HepG2 (cell line): ENCODE measurements around the gene RRAS. TPM values are rescaled to one million over a fixed set of nuclear protein-coding genes. Genes with fewer than 3 reads are reported as not detected.

Source experiments
- ATAC-seq: fragments of 200-7000 bp; cut with Tn5 transposase; 3 replicates; pipeline ENCODE4 v1.9.1; 2020; ENCODE audit warnings: mild to moderate bottlenecking, moderate library complexity
- BruUV-seq: library from RNA; stranded (reverse); fragments of 400-500 nt; replicated peaks from 2 replicates; lab custom pipeline; 2021; lab: Mats Ljungman, UMichigan
- CTCF ChIA-PET: fragments of 300-600 bp; formaldehyde crosslinking; extraction: SDS; loops from one replicate; lab custom pipeline; 2021; ENCODE audit warnings: low total read pairs, inconsistent platforms, low intra/inter-chr PET ratio; lab: Yijun Ruan, JAX
- POLR2A ChIA-PET: fragments of 350-600 bp; sonication (Branson Sonifier 250); formaldehyde crosslinking; loops from one replicate; lab custom pipeline; 2020; ENCODE audit warnings: antibody characterized with exemption, inconsistent platforms; lab: Yijun Ruan, JAX
- DNase-seq: peaks from one replicate; pipeline ENCODE4 v3.0.0-alpha.2; 2015; ENCODE audit warnings: low spot score
- FAIRE-seq: peaks from 3 replicates; lab custom pipeline; 2011; peaks lifted over from hg19 to GRCh38; lab: Jason Lieb, UNC
- H2AFZ ChIP-seq: one replicate; pipeline ENCODE4 v1.6.1; 2011; ENCODE audit warnings: low read length, inconsistent platforms
- H3K27ac ChIP-seq: fragments of 300-600 bp; 3 replicates; pipeline ENCODE4 v1.8.0; 2011; ENCODE audit warnings: mixed run types, mild to moderate bottlenecking, mixed read lengths, low read length, inconsistent platforms; ENCODE audit not compliant: insufficient read depth; ENCODE audit errors: extremely low read length
- H3K27me3 ChIP-seq, 2 experiments: fragments of 200-600 bp in 1 of 2; 2 replicates in 1 of 2; 3 replicates in 1 of 2; pipeline versions ENCODE4 v1.6.0 to v1.8.0; 2011; ENCODE audit warnings: low read length in 2 of 2, mild to moderate bottlenecking in 2 of 2, moderate library complexity in 2 of 2, inconsistent platforms in 1 of 2; ENCODE audit not compliant: insufficient read depth in 2 of 2, control insufficient read depth in 1 of 2
- H3K36me3 ChIP-seq, 2 experiments: fragments of 200-600 bp in 1 of 2; replicated peaks in 1 of 2; 2 replicates in 1 of 2; 3 replicates in 1 of 2; pipeline versions ENCODE4 v1.5.1 to v1.8.0; 2011; ENCODE audit warnings: low read length in 2 of 2, inconsistent platforms in 1 of 2; ENCODE audit not compliant: insufficient read depth in 2 of 2, control insufficient read depth in 1 of 2
- H3K4me1 ChIP-seq: 2 replicates; pipeline ENCODE4 v1.5.1; 2012; ENCODE audit warnings: low read length, inconsistent platforms; ENCODE audit not compliant: insufficient read depth
- H3K4me2 ChIP-seq: 2 replicates; pipeline ENCODE4 v1.6.0; 2011; ENCODE audit warnings: low read depth, low read length, inconsistent platforms
- H3K4me3 ChIP-seq, 3 experiments: fragments of 200-600 bp in 1 of 3; sonication (generic), shearing (Covaris generic) in 1 of 3; replicated peaks in 1 of 3; 2 replicates each; pipeline ENCODE4 v1.5.1; 2011 to 2016; ENCODE audit warnings: low read length in 3 of 3, inconsistent platforms in 2 of 3, low read depth in 2 of 3, mild to moderate bottlenecking in 2 of 3, control low read depth in 1 of 3, mixed read lengths in 1 of 3; ENCODE audit not compliant: insufficient read depth in 1 of 3
- H3K79me2 ChIP-seq: one replicate; pipeline ENCODE4 v1.6.1; 2011; ENCODE audit warnings: low read length, inconsistent platforms; ENCODE audit not compliant: insufficient read depth
- H3K9ac ChIP-seq: 2 replicates; pipeline ENCODE4 v1.6.0; 2011; ENCODE audit warnings: mild to moderate bottlenecking, low read depth, low read length, inconsistent platforms; ENCODE audit not compliant: insufficient read depth
- H3K9me3 ChIP-seq: 2 replicates; pipeline ENCODE4 v1.5.1; 2012; ENCODE audit warnings: mild to moderate bottlenecking, low read length
- H4K20me1 ChIP-seq: 2 replicates; pipeline ENCODE4 v1.6.0; 2011; ENCODE audit warnings: inconsistent platforms, mild to moderate bottlenecking, low read length, moderate library complexity; ENCODE audit not compliant: insufficient read depth
- AGO2 ChIP-seq: fragments of 200-400 bp; formaldehyde crosslinking; optimal IDR thresholded peaks from 2 replicates; pipeline ENCODE3; 2017; ENCODE audit warnings: mild to moderate bottlenecking, low read depth, low read length, moderate library complexity
- GPN1 ChIP-seq: sonication (generic); formaldehyde crosslinking; IDR thresholded peaks from 2 replicates; pipeline ENCODE4 v1.5.1; 2020; ENCODE audit warnings: missing genetic modification reagents, borderline replicate concordance
- IKZF5 ChIP-seq: IDR thresholded peaks from 2 replicates; pipeline ENCODE4 v1.6.1; 2018; ENCODE audit warnings: missing genetic modification reagents, mild to moderate bottlenecking, missing compliant biosample characterization
- LRRFIP1 ChIP-seq: sonication (generic); formaldehyde crosslinking; conservative IDR thresholded peaks from 2 replicates; pipeline ENCODE4 v1.4.0; 2020; ENCODE audit warnings: missing genetic modification reagents
- MTA1 ChIP-seq: sonication (generic); formaldehyde crosslinking; IDR thresholded peaks from 2 replicates; pipeline ENCODE4 v1.4.0; 2020; ENCODE audit warnings: missing genetic modification reagents, mild to moderate bottlenecking, borderline replicate concordance
- RBFOX2 ChIP-seq: fragments of 200-400 bp; formaldehyde crosslinking; IDR thresholded peaks from 2 replicates; pipeline ENCODE4 v1.6.1; 2017; ENCODE audit warnings: low read depth, mild to moderate bottlenecking, low read length
- SALL2 ChIP-seq: sonication (generic); formaldehyde crosslinking; IDR thresholded peaks from 2 replicates; pipeline ENCODE4 v1.8.1; 2023; ENCODE audit warnings: mild to moderate bottlenecking, missing genetic modification reagents, inconsistent platforms
- SNAI1 ChIP-seq: sonication (generic); formaldehyde crosslinking; IDR thresholded peaks from 2 replicates; pipeline ENCODE4 v1.5.0; 2020; ENCODE audit warnings: mild to moderate bottlenecking, missing genetic modification reagents, borderline replicate concordance
- ZBTB7A ChIP-seq: sonication (generic); formaldehyde crosslinking; IDR thresholded peaks from 2 replicates; pipeline ENCODE4 v1.8.0; 2022; ENCODE audit warnings: mild to moderate bottlenecking, missing genetic modification reagents
- ZFP36L1 ChIP-seq: sonication (generic); formaldehyde crosslinking; IDR thresholded peaks from 2 replicates; pipeline ENCODE4 v1.8.0; 2022; ENCODE audit warnings: mild to moderate bottlenecking, missing genetic modification reagents, moderate library complexity
- ZFY ChIP-seq: sonication (generic); formaldehyde crosslinking; IDR thresholded peaks from 2 replicates; pipeline ENCODE4 v1.4.0; 2020; ENCODE audit warnings: missing genetic modification reagents
- ZNF614 ChIP-seq: IDR thresholded peaks from 2 replicates; pipeline ENCODE4 v1.6.1; 2018; ENCODE audit warnings: missing biosample characterization, missing genetic modification reagents, inconsistent platforms, borderline replicate concordance
- ZNF792 ChIP-seq: IDR thresholded peaks from 2 replicates; pipeline ENCODE4 v1.6.1; 2016
- WGBS: methylation state at CpG from one replicate; pipeline ENCODE4 v1.1.6; 2017; ENCODE audit warnings: low lambda C conversion rate; 5-methylcytosine and 5-hydroxymethylcytosine counted together
- in situ Hi-C: cut with HindIII; loops from 2 replicates; pipeline ENCODE4 v1.10.0; 2017; ENCODE audit warnings: low pct_unique_long_range_greater_than_20kb; ENCODE audit not compliant: extremely low pct_ligation_motif_present
- intact Hi-C: fragments of 100-400 bp; cut with micrococcal nuclease; formaldehyde crosslinking; loops from one replicate; pipeline ENCODE4 v1.10.0; 2022; ENCODE audit not compliant: unreplicated experiment
- polyA plus RNA-seq, 8 experiments: library from polyadenylated mRNA; depleted of rRNA in 3 of 8; stranded (reverse) in 7 of 8; unstranded in 1 of 8; fragments of >200 nt; fragmentation: Illumina TruSeq in 4 of 8; extraction: Trizol in 4 of 8; gene quantifications; 2 replicates each; pipeline versions ENCODE4 v1.2.1 to v1.2.3, GENCODE V29; 2011 to 2016; ENCODE audit warnings: low read depth in 4 of 8, missing spikeins in 1 of 8, mixed read lengths in 1 of 8; ENCODE audit not compliant: insufficient read depth in 1 of 8
- total RNA-seq, 5 experiments: library from RNA; depleted of rRNA; stranded (reverse); fragments of >200 nt; fragmentation: Illumina TruSeq; extraction: Trizol; gene quantifications; 2 replicates each; pipeline ENCODE4 v1.2.3, GENCODE V29; 2016; ENCODE audit warnings: low read depth in 1 of 5

Gene RRAS
- total and polyA plus RNA-seq, 2 of the 13 experiments (the other 11 are each of a cell fraction or from before 2014, with no cell fraction given) = 1.5 to 12.0 TPM

- no peaks in the 10 kb centered on the region for H4K20me1 ChIP-seq
- no peaks in the 10 kb centered on the region for H3K27me3 ChIP-seq
- no peak overlapping the region for H3K4me2 ChIP-seq
- BruUV-seq = no TSS peak
- intact Hi-C loops (no loop called here), in situ Hi-C loops (loop anchor here (10.0 kb wide), 1 partner anchor 75 kb away; the partner anchor contains the start of gene PRMT1)
- WGBS = 95% methylated on average over 18 of the region's 26 CpGs
- no peak overlapping the region for H3K4me3 ChIP-seq
- no peaks in the 10 kb centered on the region for H3K9me3 ChIP-seq
- no peak overlapping the region for H3K27ac ChIP-seq
- ChIA-PET POLR2A (interaction anchor here (1.2 kb wide), 1 partner anchor 41 kb away, joined by 3 read pairs; no protein-coding TSS in a partner anchor), CTCF (no interaction called here)
- H3K4me1 ChIP-seq = 0 out of 2 replicates have a peak, but pooled peaks cover 4% of the 10 kb centered on the region
- ATAC-seq = no peak
- TF ChIP-seq RBFOX2 = 0 out of 2 replicates have a peak, but pooled peaks have one; percentile 25
- TF ChIP-seq GPN1 (CRISPR knock-in tag) = no peak
- no peak for TF ChIP-seq ZNF614 (CRISPR knock-in tag)
- TF ChIP-seq ZBTB7A = no peak
- TF ChIP-seq ZFY = no peak
- TF ChIP-seq AGO2 = peak; percentile 56
- no peak for TF ChIP-seq ZNF792 (CRISPR knock-in tag)
- peaks cover under 1% of the 10 kb centered on the region for H3K79me2 ChIP-seq
- H2AFZ ChIP-seq = no peak overlapping the region
- H3K36me3 ChIP-seq = peaks cover 8 to 46% of the 10 kb centered on the region in 2 experiments; a peak in 4 of 5 replicates
- H3K9ac ChIP-seq = no peak overlapping the region
- no peak for DNase-seq
- FAIRE-seq = no peak
Observed at GRCh38 chr19:49599378-49600295, 40.3 kb downstream of the RRAS start.

- POLR2A ChIA-PET = no interaction called here
- WGBS = 96% methylated on average over 27 of the region's 29 CpGs
- Histone ChIP-seq H4K20me1 (0 out of 2 replicates have a peak, but pooled peaks cover 5% of the 10 kb centered on the region), H3K4me1 (peaks cover 10% of the 10 kb centered on the region), H3K9ac (no peak overlapping the region), H3K27me3 (no peaks in the 10 kb centered on the region), H3K79me2 (peaks cover 4% of the 10 kb centered on the region), H3K27ac (no peak overlapping the region), H3K9me3 (no peaks in the 10 kb centered on the region), H3K4me3 (no peak overlapping the region)
- in situ Hi-C loops = loop anchor here (10.0 kb wide), 1 partner anchor 77 kb away; the partner anchor contains the start of gene PRMT1
- no TSS peak for BruUV-seq
- no peak for FAIRE-seq
- TF ChIP-seq SNAI1 (CRISPR knock-in tag) (no peak), AGO2 (peak; percentile 16), LRRFIP1 (CRISPR knock-in tag) (no peak), RBFOX2 (peak; percentile 13; the same call in 1 of the 2 replicates), ZFP36L1 (CRISPR knock-in tag) (no peak), SALL2 (CRISPR knock-in tag) (no peak), IKZF5 (CRISPR knock-in tag) (no peak), MTA1 (CRISPR knock-in tag) (no peak)
- TF ChIP-seq, all 625 proteins: peak for 2
- Histone ChIP-seq H2AFZ (no peak overlapping the region), H3K36me3 (peaks cover 7 to 46% of the 10 kb centered on the region in 2 experiments; a peak in 4 of 5 replicates), H3K4me2 (no peak overlapping the region)
- intact Hi-C loops = no loop called here
- ATAC-seq = no peak
- DNase-seq = no peak
- CTCF ChIA-PET = interaction anchor here (0.7 kb wide), 1 partner anchor 74 kb away, joined by 3 read pairs; no protein-coding TSS in a partner anchor
Observed at GRCh38 chr19:49597703-49597974, 42.3 kb downstream of the RRAS start.
